ENCODE measurements around the gene CIB1. TPM values are rescaled to one million over a fixed set of nuclear protein-coding genes. Genes with fewer than 3 reads are reported as not detected.
"Not testable (repeated sequence)": the region's sequence is repeated elsewhere in the genome, so short reads cannot be mapped to it uniquely, and the experiment has no call there.

CIB1 gene
- total RNA-seq, 4 donors from 2014 or later, result 44.2 to 58.9 (median 45.9) TPM

GRCh38 chr15:90262426-90262825 is 28.7 kb upstream of the CIB1 start:
- DNase-seq, result no peak
- Histone ChIP-seq H3K27ac (peak overlapping the region; percentile 48 to 69 (median 60)), H3K9me3 (no peaks in the 10 kb centered on the region), H3K4me1 (peaks cover 22 to 42% (median 30%) of the 10 kb centered on the region in 3 donors), H3K36me3 (peaks cover 0 to under 1% (median 0%) of the 10 kb centered on the region in 3 donors), H3K4me3 (no peak overlapping the region), H3K27me3 (no peaks in the 10 kb centered on the region)
- WGBS, 2 donors, result 78 to 92% methylated on average over 1 to 3 of the region's 5 CpGs
- intact Hi-C loops (cut with DNase I), result no loop called here
- TF ChIP-seq POLR2A (IDR thresholded peaks at IDR 0.05), result no peak
- TF ChIP-seq CTCF (IDR thresholded peaks at IDR 0.05), result no peak

- Histone ChIP-seq H3K27me3 (no peaks in the 10 kb centered on the region), H3K27ac (peak overlapping the region; percentile 48 to 69 (median 60)), H3K36me3 (no peaks in the 10 kb centered on the region), H3K4me3 (no peak overlapping the region), H3K4me1 (peaks cover 17 to 36% (median 24%) of the 10 kb centered on the region in 3 donors), H3K9me3 (no peaks in the 10 kb centered on the region)
- no peak for DNase-seq
- WGBS, 2 donors, result 37 to 38% methylated on average over 3 to 5 of the region's 5 CpGs
- intact Hi-C loops (cut with DNase I), result no loop called here
- TF ChIP-seq CTCF (IDR thresholded peaks at IDR 0.05) (no peak), POLR2A (IDR thresholded peaks at IDR 0.05) (no peak)
These were observed 28.1 kb upstream of the CIB1 start for GRCh38 chr15:90261811-90262210.

GRCh38 chr15:90260731-90261130 is 27.0 kb upstream of the CIB1 start:
- H3K4me3 ChIP-seq; DNase-seq; H3K36me3 ChIP-seq; H3K9me3 ChIP-seq; H3K27me3 ChIP-seq; intact Hi-C loops (cut with DNase I); H3K27ac ChIP-seq: not testable (repeated sequence)
- peaks cover 12 to 29% (median 21%) of the 10 kb centered on the region in 3 donors for H3K4me1 ChIP-seq
- 82 to 84% methylated on average over 6 of the region's 6 CpGs for WGBS, 2 donors

GRCh38 chr15:90259524-90259923 is 25.8 kb upstream of the CIB1 start:
- intact Hi-C loops (cut with DNase I), result no loop called here
- TF ChIP-seq CTCF (IDR thresholded peaks at IDR 0.05), result no peak
- no peak for TF ChIP-seq POLR2A (IDR thresholded peaks at IDR 0.05)
- no peaks in the 10 kb centered on the region for H3K36me3 ChIP-seq
- no peaks in the 10 kb centered on the region for H3K27me3 ChIP-seq
- no peak overlapping the region for H3K4me3 ChIP-seq
- no peak for DNase-seq
- 51 to 81% methylated on average over 5 of the region's 5 CpGs for WGBS, 2 donors
- H3K27ac ChIP-seq, result no peak overlapping the region
- peaks cover 8 to 22% (median 17%) of the 10 kb centered on the region in 3 donors for H3K4me1 ChIP-seq
- no peaks in the 10 kb centered on the region for H3K9me3 ChIP-seq

- Histone ChIP-seq H3K4me1 (peaks cover 4 to 15% (median 14%) of the 10 kb centered on the region in 3 donors), H3K36me3 (no peaks in the 10 kb centered on the region), H3K4me3 (no peak overlapping the region), H3K9me3 (no peaks in the 10 kb centered on the region), H3K27me3 (no peaks in the 10 kb centered on the region), H3K27ac (no peak overlapping the region)
- no peak for DNase-seq
- WGBS, 2 donors, result 92% methylated on average over 5 of the region's 7 CpGs; no CpG with 5 or more reads in 1 of the 2 donors
- TF ChIP-seq CTCF (IDR thresholded peaks at IDR 0.05) (no peak), POLR2A (IDR thresholded peaks at IDR 0.05) (no peak)
- intact Hi-C loops (cut with DNase I), result no loop called here
These were observed 24.0 kb upstream of the CIB1 start for GRCh38 chr15:90257776-90258175.
